ENCODE results near the gene ABCA3.

ABCA3 gene

DNA sequence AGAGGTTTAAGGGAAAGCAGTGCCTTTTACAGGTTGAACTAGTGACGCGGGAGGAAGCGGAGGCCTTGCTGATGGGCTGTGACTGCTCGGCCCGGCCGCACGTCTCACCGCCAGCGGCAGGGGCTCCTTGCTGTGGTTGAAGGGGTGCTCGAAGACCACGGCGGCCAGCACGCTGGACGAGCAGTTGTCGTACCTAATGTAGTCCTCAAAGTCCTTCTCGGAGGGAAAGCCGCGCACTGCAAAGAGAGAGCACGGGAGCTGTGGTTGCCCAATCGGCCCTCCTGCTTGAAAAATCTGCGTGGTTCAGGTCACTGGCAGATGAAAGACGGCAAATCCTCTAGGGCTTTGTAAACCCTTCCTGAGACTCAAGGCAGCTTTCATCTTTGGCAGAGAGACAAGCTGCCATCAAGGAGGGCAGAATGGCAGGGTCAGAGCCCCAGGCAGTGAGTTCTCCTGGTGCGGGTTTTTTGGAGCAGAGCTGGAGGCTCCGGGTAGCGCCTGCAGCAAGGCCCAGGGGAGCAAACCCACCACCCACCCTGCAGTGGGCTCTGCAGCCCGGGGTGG is 16.1 kb downstream of the ABCA3 start:
- DNase-seq (ENCODE audit: low read depth in 1 of 2, low spot score in 1 of 2), result no peak
- TF ChIP-seq JUND (IDR thresholded peaks at IDR 0.05; ENCODE audit: low read depth), result no peak
- in situ Hi-C loops (cut with HindIII; ENCODE audit: low pct_unique_long_range_greater_than_20kb, low sequenced_read_pairs), result no loop called here

DNA sequence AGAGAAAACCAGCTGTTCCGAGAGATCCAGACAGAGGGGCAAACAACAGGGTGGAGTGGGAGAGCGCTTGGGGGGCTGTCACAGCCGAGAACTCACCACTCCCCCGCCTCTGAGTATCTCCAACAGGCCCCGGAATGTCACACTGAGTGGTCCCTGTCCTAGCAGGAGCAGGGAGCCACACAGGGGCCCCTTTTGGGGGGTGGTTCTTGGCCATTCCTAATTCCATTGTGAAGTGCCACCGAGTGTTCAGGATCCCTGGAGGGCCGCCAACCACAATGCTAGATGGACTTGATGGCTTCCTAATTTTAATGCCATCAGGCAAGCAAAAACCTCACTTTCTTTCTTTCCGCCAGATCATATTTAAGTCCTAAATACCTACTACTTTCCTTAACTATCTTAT is 16.8 kb downstream of the ABCA3 start:
- no peak for TF ChIP-seq JUND (IDR thresholded peaks at IDR 0.05; ENCODE audit: low read depth)
- in situ Hi-C loops (cut with HindIII; ENCODE audit: low pct_unique_long_range_greater_than_20kb, low sequenced_read_pairs), result no loop called here

GRCh38 chr16:2319606-2320005 is 20.9 kb downstream of the ABCA3 start:
- no peak for TF ChIP-seq JUND (IDR thresholded peaks at IDR 0.05; ENCODE audit: low read depth)
- DNase-seq (ENCODE audit: low read depth in 1 of 2, low spot score in 1 of 2), result no peak
- in situ Hi-C loops (cut with HindIII; ENCODE audit: low pct_unique_long_range_greater_than_20kb, low sequenced_read_pairs), result no loop called here

More for the DNA sequence above, 16.8 kb downstream of the ABCA3 start:
- DNase-seq (ENCODE audit: low read depth in 1 of 2, low spot score in 1 of 2), result no peak

DNA sequence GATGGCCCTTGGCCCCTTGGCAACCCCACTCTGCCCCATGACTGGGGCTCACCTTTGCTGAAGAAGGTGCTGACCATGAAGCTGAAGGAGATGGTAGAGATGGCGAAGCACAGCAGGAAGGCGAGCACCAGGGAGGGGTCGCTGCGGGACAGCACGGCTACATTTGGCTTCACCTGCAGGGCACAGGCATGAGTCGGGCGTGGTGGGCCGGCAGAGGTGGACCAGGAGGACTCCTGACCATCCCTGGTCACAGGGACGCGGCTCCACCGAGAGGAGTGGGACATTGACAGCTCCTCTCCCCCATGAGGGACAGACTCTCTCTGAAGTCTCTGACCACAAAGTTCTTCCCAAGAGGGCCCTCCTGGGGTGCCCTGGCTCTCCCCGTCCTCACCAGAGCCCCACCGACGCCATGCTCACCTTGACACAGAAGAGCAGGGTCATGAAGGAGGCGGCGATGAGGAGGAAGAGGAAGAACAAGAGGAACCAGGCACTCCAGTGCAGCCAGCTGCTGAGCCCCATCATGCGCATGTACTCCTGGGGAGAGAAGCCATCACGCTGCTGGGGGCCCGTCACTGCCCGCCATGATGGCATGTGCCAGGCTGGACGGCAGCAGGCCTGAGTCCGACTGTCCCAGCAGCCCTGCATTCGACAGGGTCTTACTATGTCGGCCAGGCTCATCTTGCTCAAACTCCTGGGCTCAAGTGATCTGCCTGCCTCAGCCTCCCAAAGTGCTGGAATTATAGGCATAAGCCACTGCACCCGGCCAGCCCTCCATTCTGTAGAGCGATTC is 23.1 kb downstream of the ABCA3 start:
- in situ Hi-C loops (cut with HindIII; ENCODE audit: low pct_unique_long_range_greater_than_20kb, low sequenced_read_pairs), result no loop called here
- no peak for DNase-seq (ENCODE audit: low read depth in 1 of 2, low spot score in 1 of 2)
- TF ChIP-seq JUND (IDR thresholded peaks at IDR 0.05; ENCODE audit: low read depth), result no peak

GRCh38 chr16:2308089-2308962 is 32.2 kb downstream of the ABCA3 start:
- no peak for TF ChIP-seq JUND (IDR thresholded peaks at IDR 0.05; ENCODE audit: low read depth)
- no peak for DNase-seq (ENCODE audit: low read depth in 1 of 2, low spot score in 1 of 2)
- in situ Hi-C loops (cut with HindIII; ENCODE audit: low pct_unique_long_range_greater_than_20kb, low sequenced_read_pairs), result no loop called here

DNA sequence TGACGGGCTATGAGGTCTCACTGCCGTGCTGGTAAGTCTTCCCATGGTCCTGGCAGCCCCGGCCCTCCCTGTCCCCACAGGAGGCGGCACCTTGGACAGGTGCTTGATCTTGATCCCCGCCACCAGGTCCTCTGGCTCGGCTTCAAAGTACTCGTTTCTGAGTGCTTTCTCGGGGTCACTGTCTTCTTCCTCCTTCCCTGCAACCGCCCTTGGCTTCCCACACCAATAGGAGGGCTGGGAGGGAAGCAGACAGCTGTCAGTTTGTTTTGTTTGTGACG is 40.7 kb downstream of the ABCA3 start:
- DNase-seq (ENCODE audit: low read depth in 1 of 2, low spot score in 1 of 2), result no peak
- no peak for TF ChIP-seq JUND (IDR thresholded peaks at IDR 0.05; ENCODE audit: low read depth)
- in situ Hi-C loops (cut with HindIII; ENCODE audit: low pct_unique_long_range_greater_than_20kb, low sequenced_read_pairs), result no loop called here

- in situ Hi-C loops (cut with HindIII; ENCODE audit: low pct_unique_long_range_greater_than_20kb, low sequenced_read_pairs), result no loop called here
- DNase-seq (ENCODE audit: low read depth in 1 of 2, low spot score in 1 of 2), result no peak
- TF ChIP-seq JUND (IDR thresholded peaks at IDR 0.05; ENCODE audit: low read depth), result no peak
Measured at GRCh38 chr16:2299121-2299914, 41.2 kb downstream of the ABCA3 start.

GRCh38 chr16:2298621-2299020 is 41.9 kb downstream of the ABCA3 start:
- TF ChIP-seq JUND (IDR thresholded peaks at IDR 0.05; ENCODE audit: low read depth), result no peak
- in situ Hi-C loops (cut with HindIII; ENCODE audit: low pct_unique_long_range_greater_than_20kb, low sequenced_read_pairs), result no loop called here
- DNase-seq (ENCODE audit: low read depth in 1 of 2, low spot score in 1 of 2), result no peak

DNA sequence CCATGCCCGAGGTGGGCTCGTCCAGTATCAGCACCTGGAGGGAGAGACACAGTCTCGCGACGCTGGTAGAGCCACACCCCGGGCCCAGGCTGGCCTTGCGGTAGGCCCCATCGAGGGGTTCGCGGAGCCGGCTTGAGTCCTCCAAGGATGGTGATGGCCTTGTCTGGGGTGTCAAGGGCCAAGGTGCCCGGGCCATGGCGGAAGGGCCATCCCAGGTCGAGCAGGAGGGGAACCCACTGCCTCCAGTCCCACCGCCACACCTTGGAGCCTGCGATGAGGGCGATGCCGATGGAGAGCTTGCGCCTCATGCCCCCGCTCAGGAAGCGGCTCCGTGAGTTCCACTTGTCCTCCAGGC is 43.0 kb downstream of the ABCA3 start:
- in situ Hi-C loops (cut with HindIII; ENCODE audit: low pct_unique_long_range_greater_than_20kb, low sequenced_read_pairs), result no loop called here
- TF ChIP-seq JUND (IDR thresholded peaks at IDR 0.05; ENCODE audit: low read depth), result no peak

DNA sequence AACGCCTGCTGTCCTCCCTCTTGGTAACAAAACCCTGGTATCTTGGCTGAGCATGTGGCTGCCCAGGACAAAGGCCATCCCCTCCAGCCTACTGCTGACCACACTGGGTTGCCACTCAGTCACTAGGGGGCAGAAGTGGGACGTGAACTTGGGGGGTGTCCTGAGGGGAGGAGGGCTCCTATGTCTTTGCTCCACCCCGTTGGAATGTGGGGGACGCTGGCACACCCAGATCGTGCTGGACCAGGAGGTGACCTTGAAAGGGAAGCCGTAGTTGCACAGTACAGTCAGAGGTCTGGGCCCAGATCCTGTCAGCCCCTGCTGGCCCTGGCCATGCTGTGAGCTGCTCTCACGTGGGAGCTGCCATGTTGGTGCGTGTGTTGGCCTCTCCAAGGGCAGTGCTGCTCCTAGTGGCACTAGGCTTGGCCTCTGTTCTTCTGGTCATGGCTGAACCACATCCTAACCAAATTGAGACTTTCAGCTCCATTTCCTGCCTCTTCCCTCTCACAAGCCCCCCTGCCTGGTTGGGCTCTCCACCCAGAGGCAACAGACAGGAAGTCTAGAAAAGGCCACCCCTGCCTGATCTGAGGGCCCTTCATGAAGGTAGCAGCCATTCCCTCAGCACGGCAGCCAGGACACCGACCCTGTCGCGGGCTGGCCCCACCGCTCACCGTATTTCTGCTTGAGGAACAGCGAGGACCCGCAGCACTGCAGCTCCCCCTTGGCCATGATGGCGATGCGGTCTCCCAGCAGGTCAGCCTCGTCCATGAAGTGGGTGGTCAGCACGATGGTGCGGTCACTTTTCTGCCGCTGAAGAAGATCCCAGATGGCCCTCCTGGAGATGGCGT is 43.6 kb downstream of the ABCA3 start:
- in situ Hi-C loops (cut with HindIII; ENCODE audit: low pct_unique_long_range_greater_than_20kb, low sequenced_read_pairs), result no loop called here
- DNase-seq (ENCODE audit: low read depth in 1 of 2, low spot score in 1 of 2), result peak in 1 of 2 experiments; percentile 53
- TF ChIP-seq JUND (IDR thresholded peaks at IDR 0.05; ENCODE audit: low read depth), result no peak

More for the DNA sequence above, 43.0 kb downstream of the ABCA3 start:
- no peak for DNase-seq (ENCODE audit: low read depth in 1 of 2, low spot score in 1 of 2)

DNA sequence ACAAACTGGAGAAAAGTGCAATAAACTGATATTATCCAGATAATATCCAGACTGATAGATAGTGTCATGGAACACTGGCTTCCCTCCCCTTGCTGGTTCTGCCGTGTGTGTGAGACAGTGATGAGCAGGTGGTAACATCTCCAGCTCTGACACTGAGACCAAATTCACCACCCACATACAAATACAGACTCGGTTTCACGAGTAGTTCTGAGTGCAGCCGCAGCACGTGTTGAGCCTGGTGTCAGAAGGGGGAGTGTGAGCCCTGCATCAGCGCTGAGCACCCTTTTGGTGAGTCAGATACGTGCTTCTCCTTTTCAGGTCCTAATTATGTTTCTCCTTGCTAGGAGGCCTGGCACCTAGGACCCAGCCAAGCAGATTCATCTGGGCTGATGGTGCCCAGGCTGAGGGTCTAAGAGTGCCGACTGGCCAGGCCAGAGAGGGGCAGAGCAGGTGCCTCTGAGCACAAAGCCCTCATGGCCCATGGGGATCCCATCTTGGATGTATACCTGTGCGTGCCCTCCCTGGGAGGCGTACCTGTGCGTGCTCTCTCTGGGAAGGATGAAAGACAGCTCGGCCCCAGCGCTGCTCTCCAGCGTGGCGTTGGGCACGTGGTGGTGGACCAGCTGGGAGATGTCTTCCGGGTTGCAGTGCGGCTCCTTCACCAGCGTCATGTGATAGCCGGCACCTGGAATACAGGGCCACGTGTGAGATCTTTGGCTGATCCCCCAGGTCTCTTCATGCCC is 45.3 kb downstream of the ABCA3 start:
- in situ Hi-C loops (cut with HindIII; ENCODE audit: low pct_unique_long_range_greater_than_20kb, low sequenced_read_pairs), result no loop called here

More for the DNA sequence above, 45.3 kb downstream of the ABCA3 start:
- no peak for TF ChIP-seq JUND (IDR thresholded peaks at IDR 0.05; ENCODE audit: low read depth)
- no peak for DNase-seq (ENCODE audit: low read depth in 1 of 2, low spot score in 1 of 2)

Data from T47D (cell line).